GM23338 (cell line): ENCODE results near the gene EMC10. TPM values are rescaled to one million over a fixed set of nuclear protein-coding genes. Genes with fewer than 3 reads are reported as not detected.
"Not testable (repeated sequence)": the region's sequence is repeated elsewhere in the genome, so short reads cannot be mapped to it uniquely, and the experiment has no call there.

ENCODE experiments used
- ATAC-seq: fragments of 200-7000 bp; cut with Tn5 transposase; 3 replicates; pipeline ENCODE4 v1.9.1; 2020
- DNase-seq: peaks from one replicate; pipeline ENCODE4 v3.0.0-alpha.2; 2015; ENCODE audit warnings: low spot score
- H2AFZ ChIP-seq: fragments of 200-600 bp; sonication (generic); 2 replicates; pipeline ENCODE4 v1.8.0; 2016; ENCODE audit warnings: antibody characterized with exemption, mild to moderate bottlenecking, moderate library complexity
- H3F3A ChIP-seq: fragments of 200-600 bp; sonication (generic); replicated peaks from 2 replicates; pipeline ENCODE4 v1.8.0; 2017; ENCODE audit warnings: antibody characterized with exemption, mixed run types, low read depth
- H3K27ac ChIP-seq: fragments of 200-600 bp; sonication (generic); 2 replicates; pipeline ENCODE4 v1.6.1; 2016; ENCODE audit warnings: low read depth
- H3K27me3 ChIP-seq: fragments of 200-600 bp; sonication (generic); 2 replicates; pipeline ENCODE4 v1.8.0; 2016; ENCODE audit warnings: mild to moderate bottlenecking, mixed run types, moderate library complexity; ENCODE audit not compliant: insufficient read depth
- H3K36me3 ChIP-seq: fragments of 200-600 bp; sonication (generic); 2 replicates; pipeline ENCODE4 v1.8.0; 2016; ENCODE audit warnings: mild to moderate bottlenecking; ENCODE audit not compliant: insufficient read depth
- H3K4me1 ChIP-seq: fragments of 200-600 bp; sonication (generic); 2 replicates; pipeline ENCODE4 v1.8.0; 2016; ENCODE audit warnings: mild to moderate bottlenecking, moderate library complexity; ENCODE audit not compliant: insufficient read depth
- H3K4me2 ChIP-seq: fragments of 200-600 bp; sonication (generic); 2 replicates; pipeline ENCODE4 v1.7.1; 2017; ENCODE audit warnings: mixed run types
- H3K4me3 ChIP-seq: fragments of 200-600 bp; sonication (generic); 2 replicates; pipeline ENCODE4 v1.6.1; 2016; ENCODE audit warnings: mixed run types
- H3K79me2 ChIP-seq: fragments of 200-600 bp; sonication (generic); replicated peaks from 2 replicates; pipeline ENCODE4 v1.8.0; 2017; ENCODE audit warnings: mild to moderate bottlenecking; ENCODE audit not compliant: insufficient read depth
- H3K9me2 ChIP-seq: fragments of 200-600 bp; sonication (generic); 2 replicates; pipeline ENCODE4 v1.8.0; 2017; ENCODE audit not compliant: insufficient read depth
- H4K20me1 ChIP-seq: fragments of 200-600 bp; sonication (generic); replicated peaks from 2 replicates; pipeline ENCODE4 v1.8.0; 2017; ENCODE audit warnings: mild to moderate bottlenecking; ENCODE audit not compliant: insufficient read depth
- H3K27ac Mint-ChIP-seq: 2 replicates; pipeline ENCODE4 v1.8.0; 2020; ENCODE audit warnings: inconsistent platforms, mild to moderate bottlenecking, moderate library complexity, mixed read lengths
- H3K27me3 Mint-ChIP-seq: 3 replicates; pipeline ENCODE4 v1.8.0; 2022; ENCODE audit warnings: low read depth, mild to moderate bottlenecking, moderate library complexity, mixed read lengths, inconsistent platforms; ENCODE audit not compliant: insufficient read depth, poor library complexity
- H3K36me3 Mint-ChIP-seq: 3 replicates; pipeline ENCODE4 v1.8.0; 2021; ENCODE audit warnings: low read depth, mild to moderate bottlenecking, inconsistent platforms, moderate library complexity, mixed read lengths
- H3K4me1 Mint-ChIP-seq: 3 replicates; pipeline ENCODE4 v1.8.0; 2020; ENCODE audit warnings: mild to moderate bottlenecking, inconsistent platforms, mixed read lengths
- H3K4me3 Mint-ChIP-seq: 3 replicates; pipeline ENCODE4 v1.8.0; 2021; ENCODE audit warnings: moderate library complexity, mild to moderate bottlenecking, inconsistent platforms, mixed read lengths
- H3K9me3 Mint-ChIP-seq: 3 replicates; pipeline ENCODE4 v1.8.0; 2020; ENCODE audit warnings: moderate library complexity, mild to moderate bottlenecking, inconsistent platforms, mixed read lengths
- CREB1 ChIP-seq: fragments of 250-450 bp; sonication (Bioruptor Pico); IDR thresholded peaks from 2 replicates; pipeline ENCODE4 v1.5.0; 2020; ENCODE audit warnings: low read depth, mild to moderate bottlenecking, moderate library complexity
- CTCF ChIP-seq, 2 experiments: fragments of 200-600 bp in 1 of 2; sonication (generic) in 1 of 2; conservative IDR thresholded peaks; 2 replicates each; pipeline versions ENCODE4 v1.5.1 to v1.6.1; 2016 to 2017; ENCODE audit warnings: antibody characterized with exemption in 2 of 2, low read depth in 2 of 2, mild to moderate bottlenecking in 2 of 2, moderate library complexity in 1 of 2
- ETS1 ChIP-seq: IDR thresholded peaks from 2 replicates; pipeline ENCODE4 v1.6.1; 2016; ENCODE audit warnings: antibody characterized with exemption
- EZH2 ChIP-seq: fragments of 200-600 bp; sonication (generic); IDR thresholded peaks from one replicate; pipeline ENCODE4 v1.8.0; 2017; ENCODE audit warnings: antibody characterized with exemption, mild to moderate bottlenecking, low read depth; ENCODE audit not compliant: unreplicated experiment
- EZH2phosphoT487 ChIP-seq: fragments of 200-600 bp; sonication (generic); IDR thresholded peaks from one replicate; pipeline ENCODE4 v1.8.1; 2018; ENCODE audit warnings: antibody characterized with exemption; ENCODE audit not compliant: unreplicated experiment
- JUNB ChIP-seq: IDR thresholded peaks from one replicate; pipeline ENCODE4 v1.6.1; 2016; ENCODE audit warnings: antibody characterized with exemption; ENCODE audit not compliant: unreplicated experiment
- NANOG ChIP-seq: IDR thresholded peaks from 2 replicates; pipeline ENCODE4 v1.6.1; 2016; ENCODE audit warnings: antibody characterized with exemption, borderline replicate concordance
- POLR2AphosphoS5 ChIP-seq: IDR thresholded peaks from 2 replicates; pipeline ENCODE4 v1.6.1; 2016; ENCODE audit warnings: antibody characterized with exemption, low read depth
- REST ChIP-seq: IDR thresholded peaks from one replicate; pipeline ENCODE4 v1.6.1; 2018; ENCODE audit warnings: antibody characterized with exemption; ENCODE audit not compliant: unreplicated experiment
- STAT1 ChIP-seq: IDR thresholded peaks from one replicate; pipeline ENCODE4 v1.6.1; 2016; ENCODE audit warnings: antibody characterized with exemption; ENCODE audit not compliant: unreplicated experiment
- ZNF114 ChIP-seq: fragments of 250-450 bp; sonication (Bioruptor Pico); IDR thresholded peaks from 2 replicates; pipeline ENCODE4 v1.5.0; 2020; ENCODE audit warnings: mild to moderate bottlenecking, moderate library complexity
- polyA plus RNA-seq: library from polyadenylated mRNA; unstranded; fragments of >200 nt; fragmentation: Nextera tagmentation; extraction: Ambion mirVana; gene quantifications from 2 replicates; pipeline ENCODE4 v1.2.1, GENCODE V29; 2016
- total RNA-seq: library from RNA; depleted of rRNA; stranded (reverse); fragments of >200 nt; shearing (Covaris generic); gene quantifications from 2 replicates; pipeline ENCODE4 v1.2.3, GENCODE V29; 2014

The EMC10 gene
- total and polyA plus RNA-seq, 2 experiments from 2014 or later, result 24.8 to 113 TPM

DNA sequence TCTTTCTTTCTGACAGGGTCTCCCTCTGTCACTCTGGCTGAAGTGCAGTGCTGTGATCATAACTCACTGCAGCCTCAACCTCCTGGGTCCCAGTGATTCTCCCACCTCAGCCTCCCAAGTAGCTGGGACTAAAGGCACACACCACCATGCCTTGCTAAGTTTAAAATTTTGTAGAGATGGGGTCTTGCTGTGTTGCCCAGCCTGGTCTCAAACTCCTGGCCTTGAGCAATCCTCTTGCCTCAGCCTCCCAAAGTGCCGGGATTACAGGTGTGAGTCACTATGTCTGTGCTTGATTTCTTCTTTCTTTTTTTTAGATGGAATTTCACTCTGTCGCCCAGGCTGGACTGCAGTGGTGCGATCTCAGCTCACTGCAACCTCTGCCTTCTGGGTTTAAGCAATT, 51.7 kb downstream of the EMC10 start:
- not testable (repeated sequence) for H3K4me2 ChIP-seq, H3K9me2 ChIP-seq, H3K4me1 Mint-ChIP-seq, H3K4me3 Mint-ChIP-seq, H3K27ac Mint-ChIP-seq, H3K4me1 ChIP-seq, ATAC-seq, H4K20me1 ChIP-seq, DNase-seq, H3F3A ChIP-seq, H3K36me3 ChIP-seq, H3K4me3 ChIP-seq, H3K79me2 ChIP-seq, H3K27me3 Mint-ChIP-seq, H3K27me3 ChIP-seq, H2AFZ ChIP-seq, H3K27ac ChIP-seq
- peaks cover 99% of the 10 kb centered on the region for H3K9me3 Mint-ChIP-seq
- peaks cover 24% of the 10 kb centered on the region for H3K36me3 Mint-ChIP-seq

DNA sequence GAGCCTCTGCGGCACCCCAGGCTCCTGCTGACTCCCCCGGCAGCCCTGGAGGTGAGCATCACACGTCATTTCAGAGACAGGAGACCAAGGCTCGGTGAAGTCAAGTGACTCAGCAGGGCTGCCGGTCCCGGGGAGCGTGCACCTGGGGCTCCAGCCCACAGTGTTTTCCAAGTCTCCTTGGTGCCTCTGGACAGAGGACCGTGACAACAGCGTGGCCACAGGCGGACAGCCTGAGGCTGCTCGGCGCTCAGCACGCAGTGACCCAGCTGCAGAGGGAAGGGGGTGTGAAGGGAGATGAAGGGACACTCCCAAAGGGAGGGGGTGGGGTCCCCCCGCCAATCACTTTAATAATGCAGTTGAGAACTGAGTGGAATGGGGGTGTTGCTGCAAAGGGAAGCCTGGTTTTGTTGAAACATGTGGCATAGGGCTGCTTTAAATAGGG, 54.9 kb downstream of the EMC10 start:
- no peaks in the 10 kb centered on the region for H3K79me2 ChIP-seq
- H3F3A ChIP-seq, result no peaks in the 10 kb centered on the region
- Mint-ChIP-seq H3K36me3 (peaks cover 30% of the 10 kb centered on the region), H3K27ac (no peak overlapping the region), H3K4me3 (no peak overlapping the region), H3K4me1 (no peaks in the 10 kb centered on the region), H3K9me3 (peaks cover 97% of the 10 kb centered on the region), H3K27me3 (peaks cover 4% of the 10 kb centered on the region)
- H2AFZ ChIP-seq, result no peak overlapping the region
- 0 out of 2 replicates have a peak, but pooled peaks cover 3% of the 10 kb centered on the region for H3K9me2 ChIP-seq
- DNase-seq (no peak), ATAC-seq (no peak)
- no peaks in the 10 kb centered on the region for H3K27me3 ChIP-seq
- H3K4me1 ChIP-seq, result no peaks in the 10 kb centered on the region
- H3K36me3 ChIP-seq, result no peaks in the 10 kb centered on the region
- TF ChIP-seq ZNF114 (CRISPR knock-in tag), result no peak
- no peak for TF ChIP-seq CTCF (conservative IDR thresholded peaks at IDR 0.05; ENCODE audit: low read depth in 2 of 2)
- TF ChIP-seq NANOG, result no peak
- no peak for TF ChIP-seq EZH2
- no peak for TF ChIP-seq POLR2AphosphoS5
- no peak overlapping the region for H3K4me3 ChIP-seq
- H3K4me2 ChIP-seq, result no peak overlapping the region
- H4K20me1 ChIP-seq, result no peaks in the 10 kb centered on the region
- no peak overlapping the region for H3K27ac ChIP-seq

DNA sequence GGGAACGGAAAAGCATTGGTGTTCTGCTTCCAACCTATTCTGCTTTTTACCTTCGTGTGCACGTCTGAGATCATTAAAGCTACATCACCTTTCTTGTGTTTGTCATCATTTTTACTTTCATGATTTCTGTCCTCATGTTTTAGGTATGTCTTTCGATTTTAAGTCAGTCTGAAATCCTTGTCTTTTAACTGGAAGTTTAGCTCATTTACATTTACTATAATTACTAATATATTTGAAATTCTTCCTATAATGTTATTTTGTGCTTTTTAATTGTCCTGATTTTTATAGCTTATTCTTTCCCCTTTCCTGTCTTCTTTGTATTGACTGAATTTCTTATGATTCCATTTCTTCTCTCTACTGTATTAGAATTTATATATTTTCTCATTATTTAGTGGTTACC, 56.6 kb downstream of the EMC10 start:
- Histone ChIP-seq H2AFZ (no peak overlapping the region), H3K4me2 (no peak overlapping the region), H4K20me1 (no peaks in the 10 kb centered on the region), H3K79me2 (no peaks in the 10 kb centered on the region), H3K36me3 (no peaks in the 10 kb centered on the region), H3K27me3 (no peaks in the 10 kb centered on the region), H3K27ac (no peak overlapping the region), H3K4me1 (no peaks in the 10 kb centered on the region), H3K4me3 (no peak overlapping the region), H3K9me2 (0 out of 2 replicates have a peak, but pooled peaks cover 3% of the 10 kb centered on the region), H3F3A (no peaks in the 10 kb centered on the region; the same call in 1 of the 2 replicates)
- Mint-ChIP-seq H3K4me1 (no peaks in the 10 kb centered on the region), H3K27ac (no peak overlapping the region), H3K9me3 (peaks cover 97% of the 10 kb centered on the region), H3K27me3 (peaks cover 4% of the 10 kb centered on the region), H3K36me3 (peaks cover 34% of the 10 kb centered on the region), H3K4me3 (no peak overlapping the region)
- DNase-seq (no peak), ATAC-seq (no peak)
- TF ChIP-seq JUNB, result no peak
- no peak for TF ChIP-seq EZH2phosphoT487
- no peak for TF ChIP-seq EZH2
- TF ChIP-seq STAT1, result no peak
- no peak for TF ChIP-seq ETS1
- TF ChIP-seq REST, result no peak
- TF ChIP-seq ZNF114 (CRISPR knock-in tag), result no peak
- no peak for TF ChIP-seq CTCF (conservative IDR thresholded peaks at IDR 0.05; ENCODE audit: low read depth in 2 of 2)
- TF ChIP-seq NANOG, result no peak
- TF ChIP-seq CREB1 (CRISPR knock-in tag), result no peak
